Dermis blood vessel endothelial cell (primary cell): Measurements from ENCODE around the gene RXFP1. TPM values are rescaled to one million over a fixed set of nuclear protein-coding genes. Genes with fewer than 3 reads are reported as not detected.

Experiments used
- DNase-seq: peaks from one replicate; pipeline ENCODE4 v3.0.0; 2010
- total RNA-seq: library from RNA; depleted of rRNA; stranded (reverse); fragments of >200 nt; gene quantifications from 2 replicates; pipeline ENCODE4 v1.2.3, GENCODE V29; 2014

RXFP1 gene
- total RNA-seq, 1 donor from 2014 or later = not detected

GRCh38 chr4:158543191-158543590, 21.5 kb downstream of the RXFP1 start:
- no peak for DNase-seq

GRCh38 chr4:158544141-158544540, 22.5 kb downstream of the RXFP1 start:
- no peak for DNase-seq

DNA sequence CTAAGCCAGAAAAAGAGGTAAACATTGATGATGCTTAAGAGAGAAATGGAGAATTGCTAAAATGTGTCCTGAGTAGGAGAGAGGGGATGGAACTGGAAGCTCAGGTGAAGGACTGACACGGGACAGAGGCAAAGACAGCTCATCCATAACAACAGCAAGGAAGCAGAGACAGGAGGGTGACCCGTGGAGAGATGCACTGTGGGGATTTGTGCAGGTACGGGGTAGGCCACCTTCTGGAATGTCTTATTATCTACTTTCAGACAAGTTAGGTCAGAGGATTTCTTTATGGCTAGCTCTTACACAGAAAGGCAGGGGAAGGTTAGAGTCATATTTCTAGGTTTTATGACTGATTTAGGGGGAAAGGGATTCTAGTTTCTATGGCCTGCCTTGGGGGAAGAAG, 31.7 kb downstream of the RXFP1 start:
- no peak for DNase-seq

GRCh38 chr4:158560284-158560683, 38.6 kb downstream of the RXFP1 start:
- DNase-seq = no peak

- no peak for DNase-seq
These were observed 45.2 kb downstream of the RXFP1 start for GRCh38 chr4:158566860-158567259.

DNA sequence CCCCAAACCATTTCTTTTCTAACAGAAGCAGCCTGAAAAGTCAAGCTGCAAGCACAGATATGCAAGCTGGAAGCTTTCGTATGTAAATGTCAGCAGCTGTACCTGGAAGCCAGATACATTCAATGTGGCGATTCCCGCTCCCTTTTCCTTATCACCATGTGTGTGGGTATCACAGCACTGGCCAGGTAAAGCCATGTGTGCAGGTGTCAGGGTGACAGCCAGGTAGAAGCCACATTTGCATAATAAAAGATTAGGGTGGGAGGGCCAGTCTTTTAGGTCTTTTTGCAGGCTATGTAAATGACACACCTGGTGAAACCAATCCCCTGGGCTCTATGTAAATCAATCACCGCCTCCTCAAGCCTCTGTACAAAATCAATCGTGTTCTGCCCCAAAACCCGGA, 50.1 kb downstream of the RXFP1 start:
- no peak for DNase-seq

- DNase-seq = no peak
These were observed 50.9 kb downstream of the RXFP1 start for GRCh38 chr4:158572608-158573007.

GRCh38 chr4:158578476-158578875, 56.8 kb downstream of the RXFP1 start:
- peak; percentile 52 for DNase-seq

DNA sequence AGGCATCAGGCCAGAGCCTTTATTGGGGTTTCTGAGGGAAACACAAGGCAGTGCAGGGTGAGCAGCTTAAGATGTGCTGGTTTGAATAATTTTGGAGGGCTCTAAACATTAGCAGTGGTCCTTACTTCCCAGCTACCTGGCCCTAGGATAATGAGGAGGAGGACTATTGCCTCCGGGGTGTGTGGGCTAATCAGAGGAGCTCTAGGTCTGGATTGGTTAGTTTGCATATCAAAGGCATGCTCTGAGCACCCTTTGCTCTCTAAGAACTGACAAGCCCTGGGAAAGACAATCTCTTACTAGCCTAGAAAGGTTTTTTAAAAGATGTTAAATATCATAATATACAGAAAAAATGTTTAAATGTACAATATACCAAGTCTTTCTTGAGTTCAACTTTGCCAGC, 58.4 kb downstream of the RXFP1 start:
- no peak for DNase-seq

DNA sequence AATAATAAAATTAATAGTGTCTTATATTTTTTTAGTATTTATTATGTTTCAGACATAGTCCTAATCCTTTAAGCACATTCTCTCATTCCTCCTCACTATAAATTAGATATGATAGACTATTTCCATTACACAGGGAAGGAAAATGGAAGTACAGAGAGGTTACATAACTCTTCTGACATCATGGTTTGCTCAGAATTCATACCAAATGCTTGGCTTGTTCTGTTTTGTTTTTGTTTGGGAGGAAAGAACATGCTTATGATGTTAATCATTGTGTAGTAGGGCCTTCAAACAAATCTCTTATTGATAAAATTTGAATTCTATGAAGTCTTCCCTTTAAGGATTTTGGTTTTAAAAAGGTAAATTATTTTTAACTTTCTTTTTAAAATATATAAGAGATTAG, 59.5 kb downstream of the RXFP1 start:
- DNase-seq = no peak

DNA sequence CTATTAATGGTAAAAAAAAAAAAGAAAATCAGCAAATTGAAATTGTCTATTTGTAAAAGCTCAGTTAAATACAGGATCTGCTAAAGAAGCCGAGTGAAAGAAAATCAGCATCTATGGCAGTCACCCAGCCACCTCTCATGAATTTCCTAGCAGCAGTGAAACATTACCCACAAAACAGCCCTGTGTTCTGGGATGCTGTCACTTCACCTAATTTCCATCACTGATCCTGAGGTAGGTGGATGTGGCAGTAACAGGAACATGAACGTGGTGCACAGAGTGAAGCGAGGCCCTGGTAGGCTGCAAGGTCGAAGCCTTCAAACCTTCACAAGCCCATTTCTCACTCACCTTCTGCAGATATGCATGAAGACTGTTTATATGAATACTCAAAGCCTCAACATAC, 65.2 kb downstream of the RXFP1 start:
- DNase-seq = no peak

- no peak for DNase-seq
These were observed 66.6 kb downstream of the RXFP1 start for GRCh38 chr4:158588285-158588684.

DNA sequence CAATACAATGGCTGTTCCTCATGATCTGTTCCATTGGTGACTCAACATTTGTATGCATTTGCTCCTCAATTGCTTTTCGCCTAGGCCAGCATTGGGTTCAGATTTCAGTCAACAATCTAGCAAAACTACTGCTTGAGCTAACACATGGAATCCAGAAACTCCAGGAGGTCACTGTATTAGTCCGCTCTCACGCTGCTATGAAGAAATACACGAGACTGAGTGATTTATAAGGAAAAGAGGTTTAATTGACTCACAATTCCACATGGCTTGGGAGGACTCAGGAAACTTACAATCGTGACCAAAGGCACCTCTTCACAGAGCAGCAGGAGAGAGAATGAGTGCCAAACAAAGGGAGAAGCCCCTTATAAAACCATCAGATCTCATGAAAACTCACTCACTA, 67.1 kb downstream of the RXFP1 start:
- no peak for DNase-seq

DNA sequence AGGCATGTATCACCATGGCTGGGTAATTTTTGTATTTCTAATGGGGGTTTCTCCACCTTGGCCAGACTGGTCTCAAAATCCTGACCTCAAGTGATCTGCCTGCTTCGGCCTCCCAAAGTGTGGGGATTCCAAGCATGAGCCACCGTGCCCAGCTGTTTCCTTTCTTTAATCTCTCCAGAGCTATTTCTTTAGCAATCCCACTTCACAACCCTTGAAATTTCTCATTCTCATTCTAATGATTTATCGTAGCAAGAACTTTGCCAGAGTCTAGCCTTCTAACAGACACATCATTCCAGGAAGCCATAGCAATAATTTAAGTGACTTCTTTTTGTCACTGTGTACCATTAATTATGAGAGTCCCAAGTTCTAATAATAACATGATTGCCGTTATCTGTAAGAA, 68.6 kb downstream of the RXFP1 start:
- no peak for DNase-seq

- no peak for DNase-seq
These were observed 69.1 kb downstream of the RXFP1 start for GRCh38 chr4:158590824-158591223.

DNA sequence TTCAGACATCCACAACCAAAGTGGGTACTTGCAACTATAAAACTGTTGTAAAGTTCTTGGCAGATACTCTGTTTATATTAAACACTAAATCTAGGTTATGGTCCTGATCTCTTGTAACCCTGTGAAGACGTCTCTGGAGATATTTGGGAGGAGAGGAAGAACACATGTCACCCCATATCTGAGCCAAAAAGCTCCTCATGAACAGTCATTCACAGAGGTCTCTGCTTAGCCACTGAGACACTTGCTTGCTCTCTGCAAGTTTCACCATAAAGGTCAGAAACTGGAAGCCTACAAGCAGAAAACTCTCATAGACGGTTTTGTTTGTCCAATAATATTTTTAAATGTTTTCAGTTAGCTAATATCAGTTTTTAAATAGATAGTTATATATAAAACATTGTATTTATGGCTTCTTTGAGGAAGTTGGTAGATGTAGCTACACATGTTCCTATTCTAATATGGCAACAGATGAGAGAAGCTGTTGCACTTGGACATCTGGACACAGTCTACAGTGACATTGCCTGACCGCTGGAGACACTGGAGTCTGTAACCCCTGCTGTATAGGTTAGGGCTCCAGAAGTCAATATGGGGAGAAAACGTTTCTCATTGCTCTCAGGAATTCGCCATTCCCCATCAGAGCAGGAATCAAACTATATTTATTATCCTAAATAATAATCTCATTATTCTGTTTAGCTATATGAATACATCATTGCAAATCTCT, 76.4 kb downstream of the RXFP1 start:
- DNase-seq = no peak

- DNase-seq = no peak
These were observed 77.5 kb downstream of the RXFP1 start for GRCh38 chr4:158599150-158599549.

DNA sequence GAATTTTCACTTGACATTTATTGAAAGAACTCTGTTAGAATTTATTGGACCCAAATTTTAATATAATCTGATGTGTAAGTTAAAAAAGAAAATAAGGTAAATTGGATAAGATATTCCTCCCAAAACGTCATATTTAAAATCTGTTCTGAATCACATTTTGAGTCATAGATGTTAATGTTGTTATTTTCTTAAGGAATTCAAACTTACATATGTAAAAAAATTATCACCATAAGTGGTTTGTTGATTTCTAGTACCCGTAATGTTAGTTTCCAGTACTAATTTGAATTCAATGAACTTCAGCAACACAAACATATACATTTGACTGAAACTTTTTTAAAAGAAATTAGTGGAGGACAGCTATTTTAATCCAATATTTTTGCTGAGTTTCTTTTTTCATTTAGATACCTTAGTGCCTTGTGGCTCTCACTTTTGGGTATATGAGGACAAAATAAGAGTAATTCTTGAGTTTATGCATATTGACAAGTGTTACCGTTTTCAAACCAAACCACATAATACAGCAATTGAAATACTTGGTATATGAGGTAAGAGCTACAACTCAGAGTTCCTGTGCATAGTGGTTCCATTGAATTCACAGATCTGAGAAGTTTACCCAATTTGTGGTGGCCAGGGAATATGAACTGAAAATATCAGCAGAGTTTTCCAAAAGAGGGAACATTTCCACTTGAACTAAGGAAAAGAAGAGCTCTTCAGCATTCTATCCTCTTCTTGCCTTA, 78.2 kb downstream of the RXFP1 start:
- no peak for DNase-seq

- DNase-seq = no peak
These were observed 82.7 kb downstream of the RXFP1 start for GRCh38 chr4:158604369-158604768.

GRCh38 chr4:158605393-158605792, 83.7 kb downstream of the RXFP1 start:
- DNase-seq = no peak

DNA sequence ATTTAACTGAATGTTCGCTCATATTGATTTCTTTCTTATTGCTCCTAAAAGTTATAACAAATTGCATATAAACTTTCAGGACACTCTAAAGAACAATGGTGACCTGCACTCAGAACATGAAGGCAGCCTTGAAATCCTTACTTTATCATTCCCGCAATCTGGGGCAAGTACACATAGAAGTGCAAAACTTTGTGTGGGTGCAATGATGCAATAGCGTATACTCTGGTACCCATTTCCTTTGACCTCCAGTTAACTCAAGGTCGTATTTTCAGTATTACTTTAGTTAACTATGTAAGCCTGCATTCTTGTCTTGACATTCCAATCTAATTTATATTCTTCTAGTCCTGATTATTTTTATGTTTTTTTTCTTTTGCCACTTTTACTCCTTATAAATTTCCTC, 85.3 kb downstream of the RXFP1 start:
- DNase-seq = no peak

GRCh38 chr4:158609116-158609515, 87.4 kb downstream of the RXFP1 start:
- DNase-seq = no peak

DNA sequence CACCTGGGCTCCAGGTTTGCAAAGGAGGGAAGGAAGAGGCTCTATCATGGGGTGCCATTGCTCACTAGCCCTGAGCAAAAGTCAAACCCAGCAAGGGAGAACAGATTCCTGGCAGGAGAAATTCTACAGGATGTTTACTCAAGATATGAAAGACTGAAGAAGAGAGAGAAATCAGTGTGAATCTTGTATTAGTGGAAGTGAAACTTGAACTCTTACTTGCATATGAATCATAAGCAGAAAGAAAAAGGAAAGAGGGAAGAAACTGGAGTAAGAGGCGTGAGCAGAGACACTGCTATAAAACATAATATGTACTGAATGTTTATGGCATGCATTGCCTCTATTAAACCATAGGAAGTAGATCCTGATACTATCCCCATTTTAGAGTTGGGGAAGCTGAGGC, 89.1 kb downstream of the RXFP1 start:
- DNase-seq = no peak

DNA sequence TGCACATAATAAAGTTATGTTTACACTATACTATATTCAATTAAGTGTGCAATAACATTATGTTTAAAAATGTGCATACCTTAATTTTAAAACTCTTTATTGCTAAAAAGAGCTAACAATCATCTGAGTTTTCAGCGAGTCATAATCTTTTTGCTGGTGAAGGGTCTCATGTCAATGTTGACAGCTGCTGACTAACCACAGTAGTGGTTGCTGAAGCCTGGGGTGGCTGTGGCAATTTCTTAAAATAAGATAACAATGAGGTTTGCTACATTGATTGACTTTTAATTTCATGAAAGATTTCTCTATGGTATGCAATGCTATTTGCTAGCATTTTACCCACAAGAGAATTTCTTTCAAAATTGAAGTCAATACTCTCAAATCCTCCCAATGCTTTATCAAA, 91.4 kb downstream of the RXFP1 start:
- DNase-seq = no peak

DNA sequence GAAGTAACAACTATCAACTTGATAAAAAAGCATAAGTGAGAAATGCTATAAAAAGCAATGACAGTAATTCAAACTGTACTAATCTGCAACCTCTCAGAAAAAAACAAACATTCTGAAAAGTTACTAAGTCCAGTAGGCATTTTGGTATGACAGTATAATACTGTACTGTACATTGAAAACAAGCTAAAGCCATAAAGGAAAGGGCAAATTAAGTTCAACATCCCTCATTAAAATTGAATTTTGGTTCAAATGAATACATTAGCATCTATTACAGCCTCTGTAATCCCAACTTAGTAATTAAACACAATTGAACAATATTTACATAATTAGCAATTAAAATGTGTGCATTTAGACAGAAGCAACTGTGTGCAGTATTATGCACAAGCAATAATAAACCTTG, 96.3 kb downstream of the RXFP1 start:
- DNase-seq = no peak
